Stimulated activated naive CD8-positive, alpha-beta T cell treated with anti-CD3 and anti-CD28 coated beads, Interleukin-15, amount 100 ng/mL, for 72 hours (primary cell): Measurements from ENCODE around the gene FAF1.
"Not testable (repeated sequence)": the region's sequence is repeated elsewhere in the genome, so short reads cannot be mapped to it uniquely, and the experiment has no call there.

Experiments used
- ATAC-seq: fragments of 150-1000 bp; cut with Tn5 transposase; 2 replicates; pipeline ENCODE4 v1.10.0; 2021; ENCODE audit warnings: mild to moderate bottlenecking, moderate library complexity
- DNase-seq, 2 donors: peaks; one replicate each; pipeline ENCODE4 v3.0.0; 2021 to 2022
- H3K27ac Mint-ChIP-seq, 2 donors: one replicate each; pipeline ENCODE4 v1.8.0; 2022; ENCODE audit warnings: mild to moderate bottlenecking in 2 of 2, mixed read lengths in 2 of 2, moderate library complexity in 2 of 2
- H3K27me3 Mint-ChIP-seq: one replicate; pipeline ENCODE4 v1.8.0; 2022; ENCODE audit warnings: mixed read lengths
- H3K4me1 Mint-ChIP-seq: one replicate; pipeline ENCODE4 v1.8.0; 2022; ENCODE audit warnings: mild to moderate bottlenecking, mixed read lengths
- H3K4me3 Mint-ChIP-seq, 2 donors: one replicate each; pipeline ENCODE4 v1.8.0; 2022; ENCODE audit warnings: mild to moderate bottlenecking in 2 of 2, mixed read lengths in 2 of 2, moderate library complexity in 1 of 2
- H3K9me3 Mint-ChIP-seq, 2 donors: one replicate each; pipeline ENCODE4 v1.8.0; 2022; ENCODE audit warnings: mixed read lengths in 2 of 2

The FAF1 gene

DNA sequence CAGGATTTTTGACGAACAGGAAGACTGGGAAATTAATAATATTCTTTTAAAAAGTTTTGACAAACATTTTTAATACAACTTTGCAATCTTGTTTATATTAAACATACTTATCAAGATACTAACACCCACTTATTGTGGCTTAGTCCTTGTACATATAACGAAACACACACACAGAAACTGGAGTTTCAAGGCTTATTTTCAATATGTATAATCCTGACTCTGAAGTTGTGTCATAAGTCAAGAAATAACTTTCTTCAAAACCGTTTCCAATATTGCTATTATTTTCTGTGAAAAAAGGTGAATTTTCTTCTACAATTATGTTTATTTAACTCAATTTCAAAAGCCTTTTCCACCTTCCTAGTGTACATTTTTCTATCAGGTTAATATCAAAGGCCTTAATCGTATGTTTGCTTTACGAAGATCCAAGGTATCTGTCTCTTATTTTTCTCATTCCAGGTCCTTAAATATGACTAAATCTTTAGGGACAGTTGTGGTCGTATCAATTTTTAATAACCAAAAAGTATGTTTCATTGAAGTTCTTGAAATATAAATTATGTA, 11.8 kb upstream of the FAF1 start:
- no peak for DNase-seq
- no peak for ATAC-seq
- Mint-ChIP-seq H3K4me3 (peak overlapping the region; percentile 35 to 97), H3K27me3 (peaks cover 27% of the 10 kb centered on the region), H3K4me1 (peaks cover 31% of the 10 kb centered on the region), H3K27ac (no peak overlapping the region), H3K9me3 (no peaks in the 10 kb centered on the region)

DNA sequence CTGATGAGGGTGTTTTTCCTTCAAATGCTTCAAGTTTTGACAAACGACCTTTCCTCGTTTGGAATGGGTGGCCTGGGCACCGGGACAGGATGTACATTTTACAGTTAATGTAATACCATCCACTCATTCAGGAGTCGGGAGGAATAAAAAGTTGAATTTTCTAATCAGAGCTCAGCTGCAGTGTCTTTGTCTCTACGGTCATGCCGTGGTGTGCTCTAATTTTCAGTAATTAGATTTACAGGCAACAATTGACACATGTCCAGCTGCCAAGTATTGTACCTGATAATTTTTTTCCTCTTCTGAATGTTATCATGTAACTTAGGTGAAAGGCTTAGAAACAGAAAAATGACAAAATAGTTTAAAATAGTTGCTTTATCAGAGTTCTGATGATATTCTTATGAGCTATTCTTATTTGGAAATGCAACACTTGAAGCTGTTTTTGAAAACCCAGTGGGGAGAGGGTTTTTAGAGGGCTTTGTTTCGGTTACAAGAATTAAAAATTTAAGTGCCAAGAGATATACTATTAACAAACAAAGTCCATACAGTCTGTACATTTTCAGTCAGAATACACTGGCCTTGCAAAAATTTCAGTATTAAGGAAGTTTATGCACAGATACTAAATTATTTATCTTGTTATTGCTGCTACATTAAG, 11.0 kb upstream of the FAF1 start:
- peaks cover 19% of the 10 kb centered on the region for H3K27me3 Mint-ChIP-seq
- H3K27ac Mint-ChIP-seq, result no peak overlapping the region
- peak overlapping the region; percentile 96 to 97 for H3K4me3 Mint-ChIP-seq
- peaks cover 24% of the 10 kb centered on the region for H3K4me1 Mint-ChIP-seq
- DNase-seq, result no peak
- no peaks in the 10 kb centered on the region for H3K9me3 Mint-ChIP-seq
- no peak for ATAC-seq

DNA sequence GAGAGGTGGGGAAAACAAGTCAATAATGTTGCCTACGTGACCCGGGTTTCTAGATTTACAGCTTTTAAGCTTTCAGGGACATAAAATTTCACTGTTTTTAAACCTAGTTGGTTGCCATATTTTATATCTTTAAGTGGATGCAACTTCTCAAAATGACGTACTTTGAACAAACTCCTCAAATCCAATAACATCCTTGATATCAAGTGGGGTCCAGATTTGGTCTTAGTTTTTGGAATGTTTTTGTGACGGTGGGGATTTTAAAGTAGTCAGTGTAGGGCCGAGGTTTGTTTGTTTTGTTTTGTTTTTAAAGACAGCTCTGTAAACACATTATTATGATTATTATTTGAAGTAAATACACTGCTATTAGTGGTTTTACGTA, 10.4 kb upstream of the FAF1 start:
- Mint-ChIP-seq H3K4me3 (peak overlapping the region; percentile 96 to 97), H3K27me3 (peaks cover 19% of the 10 kb centered on the region), H3K4me1 (peaks cover 23% of the 10 kb centered on the region), H3K9me3 (no peaks in the 10 kb centered on the region), H3K27ac (peak overlapping the region; percentile 24 to 96)
- ATAC-seq (no peak), DNase-seq (no peak)

DNA sequence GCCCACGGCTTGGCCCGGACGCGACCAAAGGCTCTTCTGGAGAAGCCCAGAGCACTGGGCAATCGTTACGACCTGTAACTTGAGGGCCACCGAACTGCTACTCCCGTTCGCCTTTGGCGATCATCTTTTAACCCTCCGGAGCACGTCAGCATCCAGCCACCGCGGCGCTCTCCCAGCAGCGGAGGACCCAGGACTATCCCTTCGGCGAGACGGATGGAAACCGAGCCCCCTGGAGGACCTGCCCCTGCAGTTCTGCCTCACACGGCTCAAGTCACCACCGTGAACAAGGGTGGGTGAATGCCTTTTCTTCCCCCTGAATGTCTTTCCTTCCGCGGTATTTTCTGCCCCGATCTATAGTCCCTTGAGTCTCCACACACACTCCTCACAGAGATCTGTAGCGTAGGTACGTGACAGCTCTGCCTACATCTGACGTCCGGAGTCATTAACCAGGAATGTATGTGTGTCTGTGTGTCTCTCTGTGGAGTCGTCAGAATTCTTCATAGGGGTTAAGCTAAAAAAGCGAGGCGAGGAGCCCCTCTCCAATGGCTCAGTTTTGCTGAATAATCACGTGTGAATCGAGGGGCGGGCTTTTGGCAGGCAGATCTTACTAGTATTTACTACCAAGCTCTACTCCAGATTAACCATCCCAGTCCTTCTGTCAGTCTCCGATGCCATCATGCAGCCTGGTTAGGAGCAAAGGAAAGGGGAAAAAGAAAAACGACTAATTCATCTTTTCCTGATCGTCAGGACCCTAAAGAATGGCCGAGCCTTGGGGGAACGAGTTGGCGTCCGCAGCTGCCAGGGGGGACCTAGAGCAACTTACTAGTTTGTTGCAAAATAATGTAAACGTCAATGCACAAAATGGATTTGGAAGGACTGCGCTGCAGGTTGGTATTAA, 9.8 kb upstream of the FAF1 start, which contains the start of gene CDKN2C:
CDKN2C (plus strand) TSS at position 635 of the 898 bp plus-strand sequence; CDS start at position 759, 124 bp downstream.
- peak within 1 kb of the TSS; percentile 96 to 97 for H3K4me3 Mint-ChIP-seq
- H3K27ac Mint-ChIP-seq, result peak within 1 kb of the TSS; percentile 96 to 98
- peak; percentile 44 to 54 for DNase-seq
- H3K4me1 Mint-ChIP-seq, result peaks cover 23% of the 10 kb centered on the region
- H3K27me3 Mint-ChIP-seq, result peaks cover 17% of the 10 kb centered on the region
- ATAC-seq, result peak; percentile 54
- H3K9me3 Mint-ChIP-seq, result no peaks in the 10 kb centered on the region

DNA sequence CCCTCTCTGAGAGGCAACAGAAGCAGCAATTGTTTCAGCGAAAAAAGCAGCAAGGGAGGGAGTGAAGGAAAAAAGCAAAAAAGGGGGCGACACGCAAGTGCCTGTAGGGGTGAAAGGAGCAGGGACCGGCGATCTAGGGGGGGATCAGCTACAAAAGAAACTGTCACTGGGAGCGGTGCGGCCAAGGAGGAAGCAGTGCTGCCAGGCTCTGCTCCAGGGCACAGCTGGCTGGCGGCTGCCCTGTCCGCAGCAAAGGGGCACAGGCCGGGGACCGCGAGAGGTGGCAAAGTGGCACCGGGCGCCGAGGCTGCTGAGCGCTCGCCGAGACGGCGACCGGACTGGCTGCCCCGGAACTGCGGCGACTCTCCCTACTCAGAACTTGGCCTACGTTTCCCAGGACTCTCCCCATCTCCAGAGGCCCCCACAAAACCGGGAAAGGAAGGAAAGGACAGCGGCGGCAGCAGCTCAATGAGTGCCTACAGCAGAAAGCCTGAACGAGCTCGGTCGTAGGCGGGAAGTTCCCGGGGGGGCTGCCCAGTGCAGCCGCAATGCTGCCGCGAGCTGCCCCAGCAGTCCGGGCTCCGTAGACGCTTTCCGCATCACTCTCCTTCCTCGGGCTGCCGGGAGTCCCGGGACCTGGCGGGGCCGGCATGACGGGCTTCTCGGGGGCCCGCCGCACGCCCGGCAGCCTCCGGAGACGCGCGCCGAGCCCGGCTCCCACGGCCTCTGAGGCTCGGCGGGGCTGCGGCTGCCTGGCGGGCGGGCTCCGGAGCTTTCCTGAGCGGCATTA, 8.9 kb upstream of the FAF1 start:
- DNase-seq, result peak; percentile 62 to 64
- peaks cover 9% of the 10 kb centered on the region for H3K27me3 Mint-ChIP-seq
- no peaks in the 10 kb centered on the region for H3K9me3 Mint-ChIP-seq
- H3K4me1 Mint-ChIP-seq, result peaks cover 23% of the 10 kb centered on the region
- H3K4me3 Mint-ChIP-seq, result peak overlapping the region; percentile 96 to 97
- peak; percentile 52 for ATAC-seq
- peak overlapping the region; percentile 90 to 98 for H3K27ac Mint-ChIP-seq

DNA sequence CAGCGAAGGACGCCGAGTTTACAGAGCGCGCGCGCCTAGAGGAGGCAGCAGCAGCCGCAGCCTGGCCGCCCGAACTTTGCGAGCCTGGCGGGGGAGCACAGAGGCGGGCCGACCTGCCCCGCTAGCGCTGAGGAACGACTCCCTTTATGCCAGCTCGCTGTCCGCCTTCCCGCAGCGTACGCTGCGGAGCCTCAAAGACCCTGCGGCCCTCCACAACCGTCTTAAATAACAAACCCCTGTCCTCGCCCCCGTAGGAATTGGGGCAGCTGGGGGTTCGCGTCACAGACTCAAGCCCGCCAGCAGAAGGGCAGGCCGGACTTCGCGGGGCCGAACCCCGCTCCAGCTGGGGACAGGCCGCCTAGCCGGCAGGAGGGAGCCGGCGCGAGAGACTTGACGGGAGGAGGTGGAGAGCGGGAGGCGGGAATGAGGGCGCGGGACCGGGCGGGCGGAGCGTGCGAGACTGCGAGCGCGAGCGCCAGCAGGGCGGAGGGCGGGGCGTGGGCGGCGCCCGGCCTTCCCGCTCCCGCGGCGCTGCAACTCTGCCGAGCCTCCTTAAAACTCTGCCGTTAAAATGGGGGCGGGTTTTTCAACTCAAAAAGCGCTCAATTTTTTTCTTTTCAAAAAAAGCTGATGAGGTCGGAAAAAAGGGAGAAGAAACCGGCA, 8.2 kb upstream of the FAF1 start:
- Mint-ChIP-seq H3K27me3 (peaks cover 2% of the 10 kb centered on the region), H3K4me3 (peak overlapping the region; percentile 96 to 97), H3K27ac (peak overlapping the region; percentile 96 to 98), H3K4me1 (peaks cover 23% of the 10 kb centered on the region), H3K9me3 (no peaks in the 10 kb centered on the region)
- peak; percentile 82 for DNase-seq
- peak; percentile 86 for ATAC-seq

DNA sequence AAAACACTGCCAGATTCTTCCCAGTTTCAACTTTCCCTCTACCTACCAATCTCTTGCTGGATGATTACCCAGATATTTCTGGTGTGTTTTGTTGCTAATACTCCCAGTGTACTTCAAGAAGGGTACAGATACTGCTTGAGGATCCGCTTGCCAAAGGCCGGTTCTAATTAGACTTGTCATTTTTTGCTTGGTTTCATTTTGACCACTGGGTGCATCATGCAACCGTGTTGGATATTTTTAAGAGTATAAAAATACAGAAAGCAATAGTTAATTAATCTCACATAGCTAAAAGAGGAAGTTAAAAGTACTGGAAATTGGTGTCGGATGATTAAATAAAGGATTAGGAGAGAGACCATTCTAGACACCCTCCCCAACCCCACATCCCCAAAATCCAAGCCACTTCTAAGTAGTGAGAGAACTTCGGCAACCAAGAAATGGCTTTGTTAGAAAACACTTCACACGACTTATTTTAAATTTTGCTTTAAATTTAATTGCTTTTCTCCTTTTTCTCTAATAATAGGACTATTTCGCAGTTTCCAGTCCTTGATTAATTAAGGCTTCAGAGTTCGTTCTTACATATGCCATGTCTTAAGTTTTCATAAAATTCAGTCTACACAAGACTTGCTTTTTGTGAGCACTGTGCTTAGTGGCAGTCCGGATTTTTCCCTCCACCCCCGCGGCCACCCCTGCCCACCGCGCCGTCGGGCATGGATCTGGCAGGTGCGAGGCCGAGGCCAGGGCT, 7.5 kb upstream of the FAF1 start:
- Mint-ChIP-seq H3K4me1 (peaks cover 23% of the 10 kb centered on the region), H3K27me3 (no peaks in the 10 kb centered on the region), H3K27ac (peak overlapping the region; percentile 85 to 96), H3K4me3 (peak overlapping the region; percentile 96 to 97), H3K9me3 (no peaks in the 10 kb centered on the region)
- no peak for DNase-seq
- ATAC-seq, result no peak

DNA sequence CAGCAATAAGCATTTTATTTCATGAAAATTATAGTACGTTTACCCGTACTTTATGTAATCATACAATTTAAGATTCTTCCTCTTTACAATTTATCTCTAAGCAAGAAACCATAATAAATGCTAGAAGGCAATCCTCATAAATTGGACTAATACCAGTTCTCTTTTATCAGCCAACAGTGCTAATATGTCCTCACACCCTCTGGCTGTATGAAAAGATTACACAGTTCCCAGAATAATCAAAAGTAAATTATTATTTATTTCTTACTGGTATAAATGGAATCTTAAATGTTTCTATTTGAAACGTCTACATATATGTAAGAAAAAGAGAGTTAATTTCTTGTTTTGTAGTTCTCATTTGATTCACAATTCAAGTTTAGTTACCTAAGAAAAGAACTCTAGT, 6.9 kb upstream of the FAF1 start:
- Mint-ChIP-seq H3K9me3 (no peaks in the 10 kb centered on the region), H3K27ac (no peak overlapping the region), H3K4me1 (peaks cover 23% of the 10 kb centered on the region), H3K27me3 (no peaks in the 10 kb centered on the region), H3K4me3 (peak overlapping the region in 1 of 2 donors; percentile 97)
- no peak for DNase-seq
- no peak for ATAC-seq

DNA sequence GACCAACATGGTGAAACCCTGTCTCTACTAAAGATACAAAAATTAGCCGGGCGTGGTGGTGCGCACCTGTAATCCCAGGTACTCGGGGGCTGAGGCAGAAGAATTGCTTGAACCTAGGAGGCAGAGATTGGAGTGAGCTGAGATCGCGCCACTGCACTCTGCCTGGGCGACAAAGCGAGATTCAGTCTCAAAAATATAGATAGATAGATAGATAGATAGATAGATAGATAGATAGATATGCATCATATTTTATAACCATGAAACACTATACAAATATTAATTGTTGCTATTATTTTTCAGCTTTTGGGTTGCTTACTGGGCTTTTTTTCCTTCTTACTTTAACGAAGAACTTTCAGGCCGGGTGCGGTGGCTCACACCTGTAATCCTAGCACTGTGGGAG, 4.8 kb upstream of the FAF1 start:
- Mint-ChIP-seq H3K4me1 (peaks cover 17% of the 10 kb centered on the region), H3K9me3 (no peaks in the 10 kb centered on the region), H3K27me3 (no peaks in the 10 kb centered on the region), H3K4me3 (no peak overlapping the region), H3K27ac (no peak overlapping the region)
- DNase-seq (no peak), ATAC-seq (no peak)

DNA sequence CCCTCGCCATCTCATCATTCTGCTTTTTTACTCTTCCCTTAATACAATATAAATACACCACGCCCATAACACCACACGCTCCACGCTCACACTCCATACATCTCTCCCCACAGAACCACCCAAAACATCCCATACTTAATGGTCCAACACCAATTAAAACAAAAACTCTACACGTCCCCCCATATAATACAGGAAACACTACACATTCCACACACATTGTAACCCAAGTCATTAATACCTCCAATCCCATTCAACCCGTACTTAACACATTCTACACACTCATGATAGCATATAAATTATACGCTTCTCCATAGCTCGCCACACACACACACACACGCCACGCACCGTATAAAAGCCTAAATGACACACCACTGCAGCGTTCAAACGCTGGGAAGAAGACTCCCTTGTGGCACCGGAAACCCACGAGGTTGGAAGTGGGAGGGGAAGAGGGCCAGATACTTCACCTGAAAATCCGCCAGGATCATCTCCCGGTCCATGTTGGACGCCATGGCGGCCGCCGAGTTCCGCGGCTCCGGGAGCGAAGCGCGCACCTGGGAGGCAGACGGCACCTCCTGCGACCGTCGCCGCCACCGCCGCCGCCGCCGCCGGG, 659 bp downstream of the FAF1 start:
- ATAC-seq (peak; percentile 48), DNase-seq (no peak)
- peaks cover 31% of the 10 kb centered on the region for H3K4me1 Mint-ChIP-seq
- H3K9me3 Mint-ChIP-seq, result no peaks in the 10 kb centered on the region
- peak overlapping the region; percentile 12 to 66 for H3K27ac Mint-ChIP-seq
- H3K4me3 Mint-ChIP-seq, result peak overlapping the region; percentile 79 to 90
- no peaks in the 10 kb centered on the region for H3K27me3 Mint-ChIP-seq

DNA sequence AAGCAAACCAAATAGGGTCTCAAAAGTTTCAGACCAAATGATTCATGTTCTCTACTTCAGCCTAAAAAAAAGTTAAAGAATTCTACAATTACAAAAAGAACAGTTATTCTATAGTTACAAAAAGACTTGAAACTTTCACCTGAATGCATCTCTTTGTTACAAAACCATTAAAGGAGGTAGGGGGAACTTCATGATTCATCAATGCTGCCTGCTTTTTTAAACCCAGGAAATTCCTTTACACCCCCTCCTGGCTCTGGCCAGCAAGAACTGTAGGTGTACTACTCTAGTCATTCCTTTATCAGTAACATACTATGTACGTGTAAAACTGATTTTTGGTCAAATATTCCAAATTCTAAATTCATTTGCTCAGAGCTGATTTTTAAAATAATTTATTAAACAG, 5.0 kb downstream of the FAF1 start:
- no peak overlapping the region for H3K27ac Mint-ChIP-seq
- peaks cover 29% of the 10 kb centered on the region for H3K4me1 Mint-ChIP-seq
- no peak for ATAC-seq
- no peak overlapping the region for H3K4me3 Mint-ChIP-seq
- no peak for DNase-seq
- H3K27me3 Mint-ChIP-seq, result no peaks in the 10 kb centered on the region
- no peaks in the 10 kb centered on the region for H3K9me3 Mint-ChIP-seq

DNA sequence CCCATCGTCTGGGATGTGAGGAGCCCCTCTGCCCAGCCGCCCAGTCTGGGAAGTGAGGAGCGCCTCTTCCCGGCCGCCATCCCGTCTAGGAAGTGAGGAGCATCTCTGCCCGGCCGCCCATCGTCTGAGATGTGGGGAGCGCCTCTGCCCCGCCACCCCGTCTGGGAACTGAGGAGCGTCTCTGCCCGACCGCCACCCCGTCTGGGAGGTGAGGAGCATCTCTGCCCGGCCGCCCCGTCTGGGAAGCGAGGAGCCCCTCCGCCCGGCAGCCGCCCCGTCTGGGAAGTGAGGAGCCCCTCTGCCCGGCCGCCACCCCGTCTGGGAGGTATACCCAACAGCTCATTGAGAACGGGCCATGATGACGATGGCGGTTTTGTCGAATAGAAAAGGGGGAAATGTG, 7.5 kb downstream of the FAF1 start:
- H3K4me3 Mint-ChIP-seq, H3K27me3 Mint-ChIP-seq, H3K27ac Mint-ChIP-seq, DNase-seq, ATAC-seq, H3K9me3 Mint-ChIP-seq: not testable (repeated sequence)
- H3K4me1 Mint-ChIP-seq, result peaks cover 40% of the 10 kb centered on the region

DNA sequence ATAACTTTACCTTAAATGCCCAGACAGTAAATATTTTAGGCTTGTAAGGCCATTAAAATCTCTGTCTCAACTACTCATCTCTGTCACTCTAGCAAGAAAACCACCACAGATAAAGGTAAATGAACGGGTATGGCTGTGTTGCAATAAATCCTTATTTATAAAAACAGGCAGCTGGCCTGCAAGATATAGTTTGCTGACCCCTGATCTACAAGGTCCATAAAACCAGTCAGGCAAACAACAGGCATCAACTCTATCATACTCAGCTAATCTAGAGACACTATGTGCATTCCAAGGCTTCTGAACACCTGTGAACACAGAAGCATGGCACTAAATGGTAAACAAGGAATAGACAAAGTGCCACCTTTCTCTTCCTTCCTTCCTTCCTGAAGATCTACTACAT, 9.7 kb downstream of the FAF1 start:
- no peaks in the 10 kb centered on the region for H3K9me3 Mint-ChIP-seq
- DNase-seq, result no peak
- H3K4me3 Mint-ChIP-seq, result no peak overlapping the region
- H3K27ac Mint-ChIP-seq, result no peak overlapping the region
- H3K27me3 Mint-ChIP-seq, result no peaks in the 10 kb centered on the region
- H3K4me1 Mint-ChIP-seq, result peaks cover 38% of the 10 kb centered on the region
- no peak for ATAC-seq
